Colonic mucosa (tissue), 4 donors: ENCODE measurements around the gene PRODH2. TPM values are rescaled to one million over a fixed set of nuclear protein-coding genes. Genes with fewer than 3 reads are reported as not detected.

Source experiments
- DNase-seq: peaks from one replicate; pipeline ENCODE4 v3.0.0-alpha.2; 2020
- H3K27ac ChIP-seq: fragments of 200-600 bp; one replicate; pipeline ENCODE4 v1.8.0; 2021
- H3K27me3 ChIP-seq: fragments of 200-600 bp; one replicate; pipeline ENCODE4 v1.8.0; 2021
- H3K36me3 ChIP-seq: fragments of 200-600 bp; one replicate; pipeline ENCODE4 v1.8.0; 2021
- H3K4me1 ChIP-seq: fragments of 200-600 bp; one replicate; pipeline ENCODE4 v1.8.0; 2021; ENCODE audit warnings: mild to moderate bottlenecking
- H3K4me3 ChIP-seq: fragments of 200-600 bp; one replicate; pipeline ENCODE4 v1.8.0; 2021
- H3K9ac ChIP-seq, 2 donors: one replicate each; pipeline ENCODE4 v1.7.0; 2013; ENCODE audit warnings: control low read depth in 2 of 2, low read depth in 2 of 2, low read length in 2 of 2
- H3K9me3 ChIP-seq: fragments of 200-600 bp; one replicate; pipeline ENCODE4 v1.8.0; 2021
- CTCF ChIP-seq: fragments of 200-600 bp; IDR thresholded peaks from one replicate; pipeline ENCODE4 v1.8.0; 2022; ENCODE audit warnings: antibody characterized with exemption, mild to moderate bottlenecking
- intact Hi-C: fragments of 100-400 bp; cut with DNase I; formaldehyde crosslinking; loops from one replicate; pipeline ENCODE4 v1.14.1; 2022
- total RNA-seq, 2 donors: library from RNA; stranded (reverse); fragmentation: NEBNext Ultra II Directional in 1 of 2; extraction: Animal tissue kit (Norgen Biotek cat#: 25700) in 1 of 2; gene quantifications; one replicate each; pipeline ENCODE4 v1.2.1, GENCODE V29; 2021
- donor health status: healthy.
- donor health status: DM: no; HTN: no; CAD: no.
- donor health status: DM: no; HTN: no; CAD: no.

PRODH2 gene
- total RNA-seq, 2 donors from 2014 or later, result not detected

- peak; percentile 73 for DNase-seq
- no peaks in the 10 kb centered on the region for H3K9me3 ChIP-seq
- peak overlapping the region; percentile 53 to 55 for H3K9ac ChIP-seq
- peak overlapping the region; percentile 72 for H3K27ac ChIP-seq
- intact Hi-C loops, result no loop called here
- no peaks in the 10 kb centered on the region for H3K27me3 ChIP-seq
- peaks cover 5% of the 10 kb centered on the region for H3K36me3 ChIP-seq
- H3K4me3 ChIP-seq, result peak overlapping the region; percentile 26
- H3K4me1 ChIP-seq, result no peaks in the 10 kb centered on the region
- no peak for TF ChIP-seq CTCF
These were observed 56.9 kb downstream of the PRODH2 start for GRCh38 chr19:35755550-35756376.

GRCh38 chr19:35755131-35755549, 57.5 kb downstream of the PRODH2 start:
- Histone ChIP-seq H3K9me3 (no peaks in the 10 kb centered on the region), H3K36me3 (peaks cover 5% of the 10 kb centered on the region), H3K4me1 (no peaks in the 10 kb centered on the region), H3K27ac (no peak overlapping the region), H3K4me3 (peak overlapping the region; percentile 26), H3K27me3 (no peaks in the 10 kb centered on the region), H3K9ac (peak overlapping the region; percentile 30 to 55)
- TF ChIP-seq CTCF, result no peak
- no peak for DNase-seq
- intact Hi-C loops, result no loop called here

- DNase-seq, result no peak
These were observed 58.1 kb downstream of the PRODH2 start for GRCh38 chr19:35754370-35755130.

GRCh38 chr19:35753634-35754369, 58.8 kb downstream of the PRODH2 start:
- Histone ChIP-seq H3K9ac (no peak overlapping the region), H3K27ac (no peak overlapping the region), H3K4me1 (no peaks in the 10 kb centered on the region), H3K9me3 (no peaks in the 10 kb centered on the region), H3K36me3 (peaks cover 5% of the 10 kb centered on the region), H3K27me3 (no peaks in the 10 kb centered on the region), H3K4me3 (no peak overlapping the region)
- no peak for TF ChIP-seq CTCF
- intact Hi-C loops, result no loop called here
- DNase-seq, result no peak

More at GRCh38 chr19:35754370-35755130, 58.1 kb downstream of the PRODH2 start:
- peak overlapping the region in 1 of 2 donors; percentile 30 for H3K9ac ChIP-seq
- H3K4me1 ChIP-seq, result no peaks in the 10 kb centered on the region
- intact Hi-C loops, result no loop called here
- H3K36me3 ChIP-seq, result peaks cover 5% of the 10 kb centered on the region
- H3K27ac ChIP-seq, result no peak overlapping the region
- no peaks in the 10 kb centered on the region for H3K27me3 ChIP-seq
- no peak for TF ChIP-seq CTCF
- H3K9me3 ChIP-seq, result no peaks in the 10 kb centered on the region
- no peak overlapping the region for H3K4me3 ChIP-seq

GRCh38 chr19:35752746-35753350, 59.8 kb downstream of the PRODH2 start:
- H3K4me1 ChIP-seq, result no peaks in the 10 kb centered on the region
- TF ChIP-seq CTCF, result no peak
- no peak overlapping the region for H3K4me3 ChIP-seq
- peaks cover 5% of the 10 kb centered on the region for H3K36me3 ChIP-seq
- no peak for DNase-seq
- no peak overlapping the region for H3K9ac ChIP-seq
- H3K9me3 ChIP-seq, result no peaks in the 10 kb centered on the region
- no peak overlapping the region for H3K27ac ChIP-seq
- H3K27me3 ChIP-seq, result no peaks in the 10 kb centered on the region
- intact Hi-C loops, result no loop called here
